Inferior parietal cortex (tissue), 1 donor: ENCODE data around the gene DPY19L1.
"Not testable (repeated sequence)": the region's sequence is repeated elsewhere in the genome, so short reads cannot be mapped to it uniquely, and the experiment has no call there.

Experiments
- DNase-seq: peaks from one replicate; pipeline ENCODE4 v3.0.0-alpha.2; 2016; ENCODE audit errors: extremely low spot score

Gene DPY19L1

DNA sequence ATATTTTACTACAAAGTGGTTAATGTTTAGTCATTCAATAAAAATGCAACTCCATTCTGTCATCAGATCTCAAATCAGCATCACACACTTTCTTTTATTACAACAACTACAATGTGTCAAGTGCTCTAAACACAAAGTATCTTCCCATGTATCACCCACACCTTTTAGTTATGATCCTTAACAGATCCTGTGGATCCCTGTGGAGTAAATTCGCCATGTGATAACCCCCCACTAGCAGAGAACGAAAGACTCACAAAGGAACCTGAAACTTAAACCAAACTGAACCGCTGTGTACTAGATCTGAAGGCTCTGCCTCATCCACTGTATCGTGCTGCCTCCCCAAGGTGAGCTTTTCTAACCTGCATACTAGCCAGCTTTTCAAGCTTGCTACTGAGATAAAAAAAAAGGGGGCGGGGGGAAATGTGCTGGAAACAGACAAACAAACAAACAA, 1.7 kb downstream of the DPY19L1 start:
- peak; percentile 57 for DNase-seq

DNA sequence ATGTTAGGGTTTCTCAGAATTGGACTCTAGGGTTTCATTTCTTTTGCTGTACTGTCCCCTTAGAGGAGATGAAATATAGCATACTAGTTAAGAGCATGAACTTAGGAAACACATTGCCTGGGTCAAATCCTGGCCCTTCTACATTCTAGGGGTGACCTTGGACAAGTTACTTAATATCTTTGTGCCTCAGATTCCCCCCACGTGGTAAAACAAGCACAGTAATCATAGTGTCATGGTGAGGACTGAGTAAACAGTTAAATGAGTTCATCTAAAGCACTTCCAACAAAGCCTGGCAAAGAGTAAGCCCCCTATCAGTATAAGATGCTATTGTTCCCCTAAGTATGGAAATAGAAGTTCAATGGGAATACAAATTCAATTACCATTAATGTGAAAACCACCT, 5.1 kb downstream of the DPY19L1 start:
- DNase-seq, result no peak

DNA sequence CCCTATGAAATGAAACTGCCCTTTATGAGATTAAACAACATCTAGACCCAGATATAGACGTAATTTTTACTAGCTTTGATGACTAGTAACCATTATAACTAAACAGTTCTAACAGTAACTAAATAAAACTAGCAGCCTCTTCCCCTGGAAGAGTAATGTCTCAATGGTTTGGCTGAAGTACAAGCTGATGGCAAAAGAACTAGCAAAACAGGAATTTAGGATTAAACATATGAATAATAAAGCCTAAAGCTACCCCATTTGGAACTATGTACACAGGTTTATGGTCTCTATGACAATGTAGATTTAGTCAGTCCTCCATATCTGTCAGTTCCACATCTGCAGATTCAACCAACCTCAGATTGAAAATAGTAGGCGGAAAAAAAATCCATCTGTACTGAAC, 6.4 kb downstream of the DPY19L1 start:
- DNase-seq, result no peak

DNA sequence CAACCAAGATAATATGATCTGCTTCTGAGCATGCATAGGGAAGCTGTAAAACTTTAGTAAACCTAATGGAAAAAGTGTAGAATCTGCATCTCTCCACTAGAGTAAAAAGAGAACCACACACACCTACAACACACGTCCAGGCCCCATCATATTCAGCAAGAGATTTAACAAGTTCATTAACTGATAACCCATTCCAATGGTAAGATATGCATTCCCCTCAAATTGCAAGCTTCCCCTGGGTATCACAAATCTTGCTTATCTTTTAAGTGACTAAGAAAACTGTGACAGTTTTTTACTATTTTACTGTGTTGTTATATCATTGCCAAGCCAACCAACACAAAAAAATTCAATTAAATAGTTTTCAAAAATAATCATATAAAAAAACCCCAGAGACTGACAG, 8.0 kb downstream of the DPY19L1 start:
- no peak for DNase-seq

DNA sequence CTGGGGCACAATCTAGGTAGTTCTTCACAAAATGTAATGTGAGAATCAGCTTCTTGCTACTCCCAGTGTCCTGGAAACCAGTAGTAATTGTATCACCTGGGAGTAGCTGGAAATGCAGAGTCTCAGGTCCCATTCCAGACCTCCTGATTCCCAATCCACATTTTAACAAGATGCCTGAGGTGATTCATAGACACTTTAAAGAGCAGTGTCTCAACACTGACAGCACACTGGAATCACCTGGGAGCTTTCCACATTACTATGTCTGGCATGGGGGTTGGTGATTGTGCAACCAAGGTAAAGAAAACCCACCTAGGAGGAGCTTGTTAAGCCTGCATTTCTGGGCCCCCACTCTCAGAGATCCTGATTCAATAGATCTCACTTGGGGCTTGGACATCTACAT, 11.1 kb downstream of the DPY19L1 start:
- DNase-seq, result no peak

DNA sequence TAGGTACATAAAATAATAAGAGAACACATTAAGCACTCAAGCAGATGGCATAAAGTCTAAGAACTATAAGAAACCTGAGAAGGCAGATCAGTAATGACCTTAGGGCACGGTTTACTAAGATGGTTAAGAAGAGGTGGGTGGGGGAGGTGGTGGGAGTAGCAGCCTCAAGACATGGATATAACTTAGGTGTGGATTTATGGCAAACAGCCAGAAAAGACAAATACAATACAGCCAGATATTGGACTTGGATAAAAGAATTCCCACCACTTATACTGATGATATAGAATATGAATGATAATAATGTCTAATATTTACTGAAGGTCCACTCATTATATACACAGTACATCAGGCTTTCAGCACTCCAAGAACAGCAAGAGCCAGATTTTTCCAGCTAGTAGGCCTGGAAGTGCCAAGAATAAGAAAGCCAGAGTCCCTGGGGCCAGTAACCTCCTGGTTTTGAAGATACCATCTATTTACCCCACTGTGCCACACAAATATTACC, 11.9 kb downstream of the DPY19L1 start:
- no peak for DNase-seq

DNA sequence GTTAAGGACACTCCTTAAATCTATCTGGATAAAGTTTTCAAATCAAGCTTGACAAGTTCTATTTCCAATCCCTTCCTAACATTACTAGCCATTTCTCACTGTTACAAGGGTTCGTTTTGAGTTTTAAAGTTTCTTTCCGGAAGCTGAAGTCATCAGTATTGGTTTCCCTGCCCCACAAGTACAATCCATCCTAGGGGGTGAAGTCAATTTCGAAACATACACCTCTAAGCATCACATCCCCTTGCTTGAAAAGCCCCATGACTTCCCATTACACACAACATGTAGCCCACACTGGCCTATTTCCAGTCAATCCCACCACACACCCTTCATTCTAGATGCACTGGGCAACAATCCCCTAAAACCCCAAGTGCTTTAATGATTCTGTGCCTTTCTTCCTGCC, 13.0 kb downstream of the DPY19L1 start:
- no peak for DNase-seq

DNA sequence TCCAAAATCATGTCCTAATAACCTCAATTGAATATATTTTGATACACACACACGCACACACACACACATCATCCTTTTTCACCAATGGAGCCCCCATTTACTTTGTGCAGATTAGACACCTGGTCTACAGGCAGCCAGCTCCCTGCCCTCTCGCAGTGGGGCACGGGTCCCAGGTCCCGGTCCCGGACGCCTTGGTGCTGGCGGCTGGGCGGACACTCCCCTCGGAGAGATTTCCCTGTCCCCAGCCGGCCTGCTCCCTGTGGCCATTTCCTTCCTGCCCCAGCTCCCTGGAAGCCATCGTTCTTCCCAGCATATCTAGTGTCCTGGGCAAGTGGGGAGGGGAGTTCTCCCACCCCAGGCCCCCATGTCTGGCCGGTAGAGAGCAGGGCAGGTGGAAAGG, 14.6 kb downstream of the DPY19L1 start:
- no peak for DNase-seq

DNA sequence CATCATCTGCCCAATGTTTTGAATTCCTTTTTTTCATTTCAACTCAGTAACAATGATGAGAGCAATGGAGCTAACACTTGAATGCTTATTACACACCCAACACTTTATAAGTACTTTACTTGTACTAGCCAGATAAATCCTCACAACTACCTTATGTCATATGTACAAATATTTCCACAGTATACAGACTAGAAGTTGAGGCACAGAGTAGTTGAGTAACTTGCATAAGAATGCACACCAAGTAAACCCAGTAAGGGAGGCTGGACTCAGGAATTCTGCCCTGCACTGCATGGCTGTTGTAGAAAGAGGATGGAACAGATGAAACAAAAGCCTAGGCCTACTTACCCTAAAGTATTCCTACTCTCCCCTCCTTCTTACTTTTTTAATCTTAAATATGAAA, 15.8 kb downstream of the DPY19L1 start:
- no peak for DNase-seq

DNA sequence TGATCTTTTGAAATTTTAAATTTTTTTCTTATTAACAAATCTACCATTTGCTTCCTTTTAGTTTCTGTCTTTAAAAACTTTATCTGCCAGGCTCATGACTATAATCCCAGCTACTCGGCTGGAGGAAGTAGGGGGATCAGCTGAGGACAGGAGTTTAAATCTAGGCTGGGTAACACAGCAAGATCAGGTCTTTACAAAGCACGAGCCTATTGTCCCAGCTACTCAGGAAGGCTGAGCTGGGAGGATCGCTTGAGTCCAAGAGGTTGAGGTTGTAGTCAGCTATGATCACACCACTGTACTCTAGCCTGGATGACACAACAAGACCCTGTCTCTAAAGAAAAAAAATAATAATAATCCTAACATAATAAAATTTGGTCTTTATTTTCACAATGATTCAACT, 17.5 kb downstream of the DPY19L1 start:
- no peak for DNase-seq

DNA sequence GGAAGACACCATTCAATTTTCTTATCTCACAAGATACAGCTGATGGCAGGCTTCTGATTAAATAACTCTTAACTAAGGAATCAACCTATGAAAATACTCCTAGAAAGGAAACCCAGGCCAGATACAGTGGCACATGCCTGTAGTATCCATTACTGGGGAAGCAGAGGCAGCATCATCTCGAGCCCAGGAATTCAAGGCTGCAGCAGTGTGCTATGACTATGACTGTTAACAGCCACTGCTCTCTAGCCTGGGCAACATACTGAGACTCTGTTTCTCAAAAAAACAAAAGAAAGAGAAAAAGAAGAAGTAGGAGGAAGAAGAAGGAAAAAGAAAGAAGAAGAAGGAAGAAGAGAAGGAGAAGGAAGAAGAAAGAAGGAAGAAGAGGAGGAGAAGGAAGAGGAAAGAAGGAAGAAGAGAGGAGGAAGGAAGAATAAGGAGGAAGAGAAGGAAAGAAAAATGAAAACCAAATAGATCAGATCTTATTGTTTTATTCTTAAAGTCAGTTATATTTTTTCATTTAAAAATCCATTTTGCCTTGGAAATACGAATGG, 18.0 kb downstream of the DPY19L1 start:
- no peak for DNase-seq

DNA sequence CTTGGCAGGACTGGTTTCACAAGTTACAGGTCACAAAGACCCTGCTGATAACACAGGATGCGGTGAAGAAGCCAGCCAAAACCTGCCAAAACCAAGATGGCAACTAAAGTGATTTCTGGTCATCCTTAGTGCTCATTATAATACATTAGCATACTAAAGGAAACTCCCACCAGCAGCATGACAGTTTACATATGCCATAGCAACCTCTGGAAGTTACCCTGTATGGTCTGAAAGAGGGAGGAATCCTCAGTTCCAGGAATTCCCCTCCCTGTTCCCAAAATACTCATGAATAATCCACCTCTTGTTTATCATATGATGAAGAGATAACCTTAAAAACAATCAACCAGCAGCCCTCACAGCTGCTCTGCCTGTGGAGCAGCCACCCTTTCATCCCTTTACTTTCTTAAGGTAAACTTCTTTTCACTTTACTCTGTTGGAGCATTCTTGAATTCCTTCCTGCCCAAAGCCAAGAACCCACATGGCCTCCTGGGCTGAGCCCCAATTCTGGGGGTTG, 21.9 kb downstream of the DPY19L1 start:
- DNase-seq, result no peak

DNA sequence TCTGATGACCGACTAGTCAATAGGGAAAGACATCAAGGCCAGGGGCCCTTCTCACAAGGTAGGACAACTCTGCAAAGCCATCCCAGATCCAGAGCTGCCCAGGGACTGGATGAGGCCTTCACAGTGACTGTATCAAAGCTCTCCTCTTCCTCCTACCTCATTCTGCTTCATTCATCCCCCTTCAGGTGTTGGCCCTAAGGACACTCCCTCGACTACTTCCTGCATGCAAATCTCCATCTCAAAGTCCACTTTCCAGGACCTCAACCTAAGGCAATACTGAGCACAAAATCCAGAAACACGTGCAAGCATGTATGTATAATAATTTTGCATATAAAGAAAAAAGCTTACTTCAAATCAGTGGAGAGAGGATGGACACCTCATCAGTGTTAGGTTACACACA, 25.1 kb downstream of the DPY19L1 start:
- no peak for DNase-seq

DNA sequence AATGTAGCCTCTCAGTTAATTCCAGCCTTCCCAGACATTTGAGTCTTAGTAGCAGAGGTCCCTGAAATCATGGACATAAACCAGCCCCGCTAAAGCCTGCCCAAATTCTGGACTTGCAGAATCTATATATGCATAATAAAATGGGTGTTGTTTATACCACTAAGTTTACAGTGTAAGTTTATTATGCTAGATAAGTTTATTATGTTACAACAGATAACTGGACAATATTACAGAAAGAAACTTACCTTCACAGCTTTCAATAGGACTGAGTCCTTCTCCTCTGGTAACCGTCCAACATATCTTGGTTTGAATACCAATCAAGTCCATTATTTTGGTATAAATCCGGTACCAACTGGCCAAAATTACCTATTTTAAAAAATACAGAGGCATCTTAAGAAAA, 26.2 kb downstream of the DPY19L1 start:
- DNase-seq, result no peak

DNA sequence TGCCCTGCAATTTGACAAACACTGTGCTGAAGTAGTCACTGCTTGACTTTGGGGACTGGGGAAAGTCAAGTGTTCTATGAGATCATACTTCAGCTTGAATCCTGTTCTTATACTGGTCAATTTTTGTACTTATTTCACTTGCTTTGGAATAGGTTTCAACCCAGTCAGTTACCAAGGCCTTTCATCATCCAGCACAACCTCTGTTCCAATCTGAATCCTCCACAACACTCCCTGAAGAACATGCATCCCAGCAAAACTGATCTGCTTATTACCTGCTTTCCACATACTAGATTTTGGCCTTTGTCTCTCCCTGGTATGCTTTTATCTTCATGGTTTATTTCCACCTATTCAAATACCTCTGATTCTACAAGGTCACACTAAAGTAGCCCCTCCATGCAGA, 29.5 kb downstream of the DPY19L1 start:
- DNase-seq, result no peak

DNA sequence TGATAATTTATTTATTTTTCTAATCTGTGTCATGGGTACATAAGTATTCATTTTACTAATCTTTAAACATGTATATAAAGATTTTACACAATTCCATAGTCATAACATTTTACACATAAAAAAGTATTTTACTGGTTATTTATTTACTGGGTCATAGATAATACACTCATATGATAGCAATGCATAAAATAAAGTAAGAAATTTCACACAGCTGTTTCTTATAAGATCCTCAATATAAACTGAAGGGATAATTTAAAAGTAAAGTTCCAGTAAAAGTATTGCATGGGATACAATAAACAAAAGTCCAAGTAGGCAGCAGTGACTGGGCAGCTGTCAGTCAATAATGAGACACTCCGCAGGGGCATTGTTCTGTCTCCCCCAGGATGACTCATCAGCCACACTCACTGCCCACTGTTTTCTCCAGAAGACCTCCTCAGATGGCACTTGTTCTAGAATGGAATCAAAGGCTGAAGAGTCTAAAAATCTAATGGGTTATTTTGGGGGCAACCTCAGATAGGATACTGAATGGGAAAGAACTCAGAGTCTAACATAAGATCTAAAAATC, 32.7 kb downstream of the DPY19L1 start:
- no peak for DNase-seq

DNA sequence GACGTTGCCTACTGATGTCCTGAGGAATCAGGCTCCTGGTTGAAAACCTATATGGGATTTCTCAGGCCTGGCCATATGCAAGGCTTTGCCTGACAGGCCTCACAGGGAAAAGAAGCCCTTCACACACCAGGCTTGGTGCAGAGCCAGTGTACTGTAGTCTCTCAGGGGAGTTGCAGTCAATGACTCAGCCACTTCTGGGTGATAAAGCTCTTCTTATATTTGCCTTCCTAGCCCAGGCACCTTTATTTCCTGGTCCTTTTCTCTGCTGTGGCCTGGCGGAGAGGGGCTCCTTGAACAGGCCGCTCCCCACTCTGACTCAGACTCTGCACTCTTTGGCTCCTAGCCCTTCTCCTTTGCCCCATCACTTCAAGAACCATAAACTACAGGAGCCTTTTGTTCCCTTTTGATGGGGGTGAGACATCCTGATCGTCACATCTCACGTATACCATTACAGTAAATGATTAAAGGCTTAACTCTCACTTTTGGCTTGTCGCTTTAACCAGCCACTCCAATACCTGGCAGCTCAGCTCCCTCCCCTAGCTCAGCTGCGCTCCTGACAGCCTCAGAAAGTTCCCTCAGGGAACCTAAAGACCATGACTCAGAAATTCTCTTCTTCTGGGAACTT, 33.5 kb downstream of the DPY19L1 start:
- DNase-seq, result peak; percentile 50

DNA sequence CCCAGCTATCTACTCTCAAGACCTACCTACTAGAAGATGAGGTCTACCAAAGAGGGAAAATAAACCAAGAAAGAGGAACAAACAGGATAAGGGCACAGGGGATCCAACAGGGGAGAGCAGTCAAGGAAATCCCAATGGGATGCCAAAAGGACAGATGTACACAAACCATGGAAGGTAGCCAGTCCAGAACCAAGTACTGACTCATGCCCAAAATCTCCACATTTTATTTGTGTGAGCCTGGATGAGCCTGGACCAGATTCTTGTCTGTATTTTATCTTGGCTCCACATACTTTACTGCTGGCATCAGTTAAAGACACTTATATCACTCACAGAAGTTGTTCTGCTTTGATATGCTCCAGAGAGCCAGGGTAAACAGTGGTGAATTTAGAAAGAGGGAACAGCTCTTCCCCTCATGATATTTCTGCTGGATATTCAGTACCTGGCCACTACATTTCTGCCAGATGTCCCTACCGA, 34.1 kb downstream of the DPY19L1 start:
- not testable (repeated sequence) for DNase-seq

DNA sequence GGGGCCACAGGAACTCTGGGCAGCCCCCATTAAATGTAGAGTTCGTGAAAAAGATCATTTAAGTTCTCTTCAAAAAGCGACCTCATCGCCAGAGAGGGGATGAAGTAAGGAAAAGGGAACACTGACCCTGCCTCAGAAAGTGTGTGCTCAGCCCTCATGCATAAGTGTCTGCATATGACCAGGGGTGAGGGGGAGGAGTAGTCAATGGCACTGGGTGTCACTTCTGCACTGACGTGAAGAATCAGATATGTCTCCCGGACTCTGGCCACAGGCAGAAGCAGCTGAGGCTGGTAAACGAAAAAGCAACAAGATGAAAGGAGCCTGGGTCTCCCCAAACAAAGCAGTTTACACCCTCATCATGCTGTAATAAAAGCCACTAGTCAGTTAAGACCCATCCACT, 39.0 kb downstream of the DPY19L1 start:
- not testable (repeated sequence) for DNase-seq

DNA sequence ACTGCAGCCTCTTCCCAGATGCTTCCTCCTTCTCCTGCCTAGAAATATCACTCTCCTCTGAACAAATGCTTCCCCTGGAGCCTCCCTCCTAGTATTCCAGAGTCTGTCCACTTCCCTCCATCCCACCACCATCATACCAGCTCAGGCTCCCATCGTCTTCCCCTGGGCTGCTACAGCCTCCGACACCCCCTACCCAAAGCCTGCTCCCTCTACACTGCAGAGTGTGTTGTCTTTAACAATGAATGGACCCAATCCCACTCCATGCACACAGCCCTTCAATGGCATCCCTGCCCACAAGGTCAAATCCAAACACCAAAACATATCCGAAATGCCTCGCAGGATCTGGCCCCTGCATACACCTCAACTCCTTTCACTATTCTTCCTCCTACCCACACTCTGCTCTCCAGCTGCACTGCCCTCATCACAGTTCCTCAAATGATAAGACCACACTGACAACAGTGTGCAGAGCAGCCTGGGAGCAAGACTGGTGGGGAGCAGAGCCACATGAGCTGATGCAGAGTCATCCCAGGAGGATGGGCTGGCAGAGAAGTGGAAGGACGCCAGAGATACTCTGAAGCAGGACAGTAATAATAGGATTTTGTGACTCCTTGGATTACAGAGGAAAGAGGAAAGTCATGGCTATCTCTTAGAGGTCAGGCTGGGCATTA, 40.7 kb downstream of the DPY19L1 start:
- DNase-seq, result not testable (repeated sequence)

DNA sequence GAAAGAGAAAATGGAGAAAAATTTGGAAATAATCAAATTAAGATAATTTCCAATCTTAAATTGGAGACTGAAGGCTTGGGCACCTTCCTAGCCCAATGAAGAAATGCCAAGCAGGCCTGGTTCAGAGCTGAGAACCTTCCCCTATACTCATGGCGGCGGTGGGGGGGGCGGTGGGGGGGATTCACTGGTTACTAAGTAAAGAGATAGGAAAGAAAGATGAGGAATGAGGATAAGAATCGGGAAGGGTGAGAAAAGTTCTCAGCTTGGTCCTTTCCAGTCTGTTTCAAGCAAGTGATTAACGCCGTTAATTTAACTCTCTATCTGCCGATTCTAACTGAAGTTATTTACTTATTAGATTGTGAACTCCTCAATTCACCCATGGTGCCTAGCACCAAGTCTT, 41.5 kb downstream of the DPY19L1 start:
- no peak for DNase-seq
